Esophagus muscularis mucosa (tissue), 4 donors: ENCODE measurements around the gene RAB3IP. TPM values are rescaled to one million over a fixed set of nuclear protein-coding genes. Genes with fewer than 3 reads are reported as not detected.

Experiments used
- DNase-seq: peaks from one replicate; pipeline ENCODE4 v3.0.0-alpha.2; 2017; ENCODE audit errors: extremely low spot score
- H3K27ac ChIP-seq, 4 donors: fragments of 200-600 bp; sonication (generic); replicated peaks in 1 of 4; 1 replicate in 3 of 4; 2 replicates in 1 of 4; pipeline ENCODE4 v1.5.1; 2016 to 2019; ENCODE audit warnings: mild to moderate bottlenecking in 1 of 4
- H3K27me3 ChIP-seq, 4 donors: fragments of 200-600 bp; sonication (generic); one replicate each; pipeline versions ENCODE4 v1.5.1 to v1.6.0; 2016 to 2019
- H3K36me3 ChIP-seq, 4 donors: fragments of 200-600 bp; sonication (generic); one replicate each; pipeline ENCODE4 v1.5.1; 2016 to 2019
- H3K4me1 ChIP-seq, 4 donors: fragments of 200-600 bp; sonication (generic); one replicate each; pipeline ENCODE4 v1.5.1; 2016 to 2019
- H3K4me3 ChIP-seq, 4 donors: fragments of 200-600 bp; sonication (generic); 1 replicate in 2 of 4; 2 replicates in 2 of 4; pipeline ENCODE4 v1.5.1; 2016 to 2019; ENCODE audit warnings: mild to moderate bottlenecking in 4 of 4, moderate library complexity in 1 of 4
- H3K9me3 ChIP-seq, 4 donors: fragments of 200-600 bp; sonication (generic); 1 replicate in 3 of 4; 2 replicates in 1 of 4; pipeline ENCODE4 v1.5.1; 2016 to 2019
- EP300 ChIP-seq: sonication (generic); formaldehyde crosslinking; IDR thresholded peaks from one replicate; pipeline ENCODE4 v1.6.1; 2017; ENCODE audit warnings: antibody characterized with exemption
- POLR2A ChIP-seq: fragments of 450-650 bp; IDR thresholded peaks from one replicate; pipeline ENCODE4 v1.6.1; 2017; ENCODE audit warnings: antibody characterized with exemption, moderate library complexity, mild to moderate bottlenecking, low read depth
- POLR2AphosphoS5 ChIP-seq, 2 donors: sonication (generic); formaldehyde crosslinking; IDR thresholded peaks; one replicate each; pipeline ENCODE4 v1.6.1; 2017; ENCODE audit warnings: antibody characterized with exemption in 2 of 2
- WGBS: methylation state at CpG from one replicate; pipeline ENCODE4 v1.1.5; 2018; 5-methylcytosine and 5-hydroxymethylcytosine counted together
- intact Hi-C: fragments of 100-400 bp; cut with DNase I; formaldehyde crosslinking; loops from one replicate; pipeline ENCODE4 v1.15.1; 2023
- total RNA-seq, 4 donors: library from RNA; depleted of rRNA; stranded (reverse); fragments of >200 nt; gene quantifications; one replicate each; pipeline versions ENCODE4 v1.1.0 to v1.2.1, GENCODE V29; 2016
- TF ChIP-seq, protein P1 (sequence below), 3 experiments: fragments of 200-600 bp in 2 of 3; fragments of 450-650 bp in 1 of 3; sonication (generic) in 2 of 3; IDR thresholded peaks; one replicate each; pipeline ENCODE4 v1.5.1; 2017 to 2019; ENCODE audit warnings: antibody characterized with exemption in 3 of 3, mild to moderate bottlenecking in 2 of 3, moderate library complexity in 1 of 3

Gene RAB3IP
- total RNA-seq, 4 donors from 2014 or later, result 8.2 to 18.5 (median 11.2) TPM

DNA sequence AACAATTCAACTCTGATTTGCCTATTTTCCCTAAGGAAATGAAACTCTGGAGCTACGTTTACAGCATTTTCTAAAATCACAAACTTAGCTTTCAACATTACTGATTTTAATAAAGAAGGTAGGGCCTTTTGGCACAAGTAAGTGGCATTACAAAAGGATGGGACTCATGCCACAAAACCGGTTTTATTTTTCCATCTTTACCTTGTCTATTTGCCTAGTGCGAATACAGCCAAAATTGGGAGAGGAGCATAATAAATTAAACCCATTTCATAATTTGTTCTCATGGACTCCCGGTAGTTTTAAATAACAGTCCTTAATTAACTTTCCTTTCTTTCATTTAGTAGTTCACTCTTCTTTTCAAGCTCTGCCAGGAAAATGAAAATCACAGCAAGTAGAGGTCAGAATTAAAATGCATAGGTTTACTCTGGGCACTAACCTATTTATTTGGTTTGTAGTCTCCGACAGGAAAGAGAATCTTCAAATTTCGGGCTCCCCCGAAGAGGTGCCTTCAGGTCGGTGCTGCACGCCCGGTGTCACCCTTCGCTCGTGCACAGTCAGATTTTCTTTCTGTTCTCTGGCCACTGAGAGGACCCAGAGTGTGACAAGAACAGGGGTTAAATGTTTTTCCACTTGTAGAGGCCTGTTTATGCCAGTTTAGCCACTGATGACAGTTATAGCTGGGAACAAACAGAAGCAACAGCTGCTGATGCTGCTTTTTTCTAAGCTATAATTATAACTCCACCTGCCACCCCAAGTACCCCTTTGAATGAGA lies 39.7 kb upstream of the RAB3IP start, which contains the start of gene BEST3:
BEST3 (minus strand) TSS at position 535 of the 772 bp plus-strand sequence. CDS start 1,505 bp downstream, outside the sequence.
- WGBS, result 86% methylated on average over 12 of the region's 12 CpGs
- Histone ChIP-seq H3K27me3 (no peaks in the 10 kb centered on the region), H3K4me3 (no peak within 1 kb of the TSS), H3K27ac (no peak within 1 kb of the TSS), H3K36me3 (no peaks in the 10 kb centered on the region), H3K9me3 (no peaks in the 10 kb centered on the region), H3K4me1 (no peaks in the 10 kb centered on the region)
- DNase-seq, result no peak
- TF ChIP-seq EP300 (no peak), POLR2A (no peak), POLR2AphosphoS5 (IDR thresholded peaks at IDR 0.05) (no peak)
- TF ChIP-seq, protein P1, sequence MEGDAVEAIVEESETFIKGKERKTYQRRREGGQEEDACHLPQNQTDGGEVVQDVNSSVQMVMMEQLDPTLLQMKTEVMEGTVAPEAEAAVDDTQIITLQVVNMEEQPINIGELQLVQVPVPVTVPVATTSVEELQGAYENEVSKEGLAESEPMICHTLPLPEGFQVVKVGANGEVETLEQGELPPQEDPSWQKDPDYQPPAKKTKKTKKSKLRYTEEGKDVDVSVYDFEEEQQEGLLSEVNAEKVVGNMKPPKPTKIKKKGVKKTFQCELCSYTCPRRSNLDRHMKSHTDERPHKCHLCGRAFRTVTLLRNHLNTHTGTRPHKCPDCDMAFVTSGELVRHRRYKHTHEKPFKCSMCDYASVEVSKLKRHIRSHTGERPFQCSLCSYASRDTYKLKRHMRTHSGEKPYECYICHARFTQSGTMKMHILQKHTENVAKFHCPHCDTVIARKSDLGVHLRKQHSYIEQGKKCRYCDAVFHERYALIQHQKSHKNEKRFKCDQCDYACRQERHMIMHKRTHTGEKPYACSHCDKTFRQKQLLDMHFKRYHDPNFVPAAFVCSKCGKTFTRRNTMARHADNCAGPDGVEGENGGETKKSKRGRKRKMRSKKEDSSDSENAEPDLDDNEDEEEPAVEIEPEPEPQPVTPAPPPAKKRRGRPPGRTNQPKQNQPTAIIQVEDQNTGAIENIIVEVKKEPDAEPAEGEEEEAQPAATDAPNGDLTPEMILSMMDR (IDR thresholded peaks at IDR 0.05), result no peak
- intact Hi-C loops, result no loop called here

DNA sequence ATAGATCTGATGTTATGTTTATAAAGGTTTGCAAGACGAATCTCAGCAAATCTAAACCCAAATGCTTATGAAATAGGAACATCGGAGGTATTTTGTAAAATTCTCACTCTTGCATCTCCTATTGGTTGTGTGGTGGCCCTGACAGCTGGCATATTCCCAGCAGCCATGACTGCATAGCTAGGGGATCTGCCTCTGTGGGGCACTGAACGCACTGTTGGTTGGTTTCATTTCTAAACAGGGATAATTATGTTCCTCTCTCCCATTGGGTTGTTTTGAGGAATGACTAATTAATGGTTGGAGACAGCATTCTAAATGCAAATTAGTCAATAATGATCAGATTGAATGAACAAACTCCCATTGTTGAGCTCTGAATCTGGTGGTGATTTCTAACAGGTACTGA lies 36.8 kb upstream of the RAB3IP start:
- no peaks in the 10 kb centered on the region for H3K27me3 ChIP-seq
- no peak overlapping the region for H3K4me3 ChIP-seq
- H3K36me3 ChIP-seq, result no peaks in the 10 kb centered on the region
- DNase-seq, result no peak
- intact Hi-C loops, result no loop called here
- TF ChIP-seq EP300 (no peak), POLR2AphosphoS5 (IDR thresholded peaks at IDR 0.05) (no peak), POLR2A (no peak)
- TF ChIP-seq, protein P1 (IDR thresholded peaks at IDR 0.05), result no peak
- WGBS, result 83% methylated on average over 3 of the region's 3 CpGs
- no peak overlapping the region for H3K27ac ChIP-seq
- no peaks in the 10 kb centered on the region for H3K4me1 ChIP-seq
- no peaks in the 10 kb centered on the region for H3K9me3 ChIP-seq

DNA sequence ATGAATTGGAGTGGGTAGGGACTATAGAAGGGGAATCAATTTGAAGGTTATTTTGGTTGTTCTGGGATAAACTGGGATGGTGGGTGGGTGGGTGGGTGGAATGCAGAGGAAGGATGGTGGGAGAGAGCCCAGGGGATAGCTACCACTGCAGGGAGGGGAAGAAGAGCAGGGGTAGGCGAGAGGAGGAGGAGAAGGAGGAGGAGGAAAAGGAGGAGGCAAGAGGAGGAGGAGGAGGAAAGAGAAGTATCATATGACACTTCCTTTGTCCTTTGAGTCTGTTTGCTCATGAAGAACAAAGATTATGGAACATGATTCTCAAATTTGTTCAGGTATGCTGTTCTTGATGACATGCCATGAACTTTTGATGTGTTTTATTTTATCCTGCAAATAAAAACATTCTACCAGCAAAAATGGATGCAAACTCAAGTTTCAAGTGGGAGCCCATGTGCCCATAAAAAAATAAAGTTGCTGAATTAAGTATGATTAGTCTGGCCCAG lies 35.5 kb upstream of the RAB3IP start:
- Histone ChIP-seq H3K36me3 (no peaks in the 10 kb centered on the region), H3K9me3 (no peaks in the 10 kb centered on the region), H3K4me1 (no peaks in the 10 kb centered on the region), H3K27me3 (no peaks in the 10 kb centered on the region), H3K4me3 (no peak overlapping the region), H3K27ac (no peak overlapping the region)
- no peak for DNase-seq
- TF ChIP-seq POLR2AphosphoS5 (IDR thresholded peaks at IDR 0.05) (no peak), POLR2A (no peak)
- 50% methylated on average over 1 of the region's 1 CpG for WGBS
- intact Hi-C loops, result no loop called here

DNA sequence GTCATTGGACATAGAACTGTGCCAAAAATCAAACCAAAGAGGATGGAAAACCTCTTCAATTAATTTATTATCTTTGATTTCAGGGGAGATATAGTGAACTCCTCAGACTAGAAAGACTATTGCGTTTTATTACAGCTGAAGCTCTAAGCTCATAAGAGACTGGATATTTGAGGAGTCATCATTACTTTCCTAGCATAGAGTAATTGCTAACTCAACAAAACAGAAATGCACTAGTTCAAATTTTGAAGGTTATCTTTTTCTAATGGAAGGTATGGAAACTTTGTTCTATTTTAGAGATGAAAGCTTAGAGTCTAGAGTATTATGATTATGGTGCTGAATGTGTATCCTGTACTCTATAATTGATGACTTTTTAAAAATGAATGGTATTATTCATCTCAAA lies 34.3 kb upstream of the RAB3IP start:
- Histone ChIP-seq H3K36me3 (no peaks in the 10 kb centered on the region), H3K4me1 (no peaks in the 10 kb centered on the region), H3K27me3 (no peaks in the 10 kb centered on the region), H3K9me3 (no peaks in the 10 kb centered on the region), H3K27ac (no peak overlapping the region), H3K4me3 (no peak overlapping the region)
- WGBS, result 0% methylated on average over 1 of the region's 1 CpG
- DNase-seq, result no peak
- intact Hi-C loops, result no loop called here
- TF ChIP-seq EP300, result no peak
- TF ChIP-seq POLR2A, result no peak
- TF ChIP-seq, protein P1 (IDR thresholded peaks at IDR 0.05), result no peak
- no peak for TF ChIP-seq POLR2AphosphoS5 (IDR thresholded peaks at IDR 0.05)

DNA sequence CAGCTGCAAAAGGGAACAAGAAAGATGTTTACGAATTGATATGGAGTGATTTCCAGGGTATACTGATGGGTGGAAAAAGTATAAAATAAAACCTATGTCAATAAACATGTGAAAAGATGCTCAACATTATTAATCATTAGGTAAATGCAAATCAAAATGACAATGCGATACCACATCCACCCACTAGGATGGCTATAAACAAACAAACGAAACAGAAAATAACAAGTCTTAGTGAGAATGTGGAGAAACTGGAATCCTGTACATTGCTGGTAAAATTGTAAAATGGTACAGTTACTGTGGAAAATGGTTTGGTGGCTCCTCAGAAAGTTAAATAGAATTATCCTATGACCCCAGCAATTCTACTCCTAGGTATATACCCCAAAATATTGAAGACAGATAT lies 30.0 kb upstream of the RAB3IP start:
- intact Hi-C loops, result no loop called here
- WGBS, result 96% methylated on average over 3 of the region's 3 CpGs

More for the DNA sequence above, 30.0 kb upstream of the RAB3IP start:
- no peak overlapping the region for H3K27ac ChIP-seq
- H3K4me3 ChIP-seq, result no peak overlapping the region
- no peaks in the 10 kb centered on the region for H3K27me3 ChIP-seq
- no peaks in the 10 kb centered on the region for H3K36me3 ChIP-seq
- no peaks in the 10 kb centered on the region for H3K9me3 ChIP-seq
- TF ChIP-seq POLR2A (no peak), EP300 (no peak), POLR2AphosphoS5 (IDR thresholded peaks at IDR 0.05) (no peak)
- TF ChIP-seq, protein P1 (IDR thresholded peaks at IDR 0.05), result no peak
- DNase-seq, result no peak
- no peaks in the 10 kb centered on the region for H3K4me1 ChIP-seq
